A549 (cell line): ENCODE measurements around the gene SMIM8. TPM values are rescaled to one million over a fixed set of nuclear protein-coding genes. Genes with fewer than 3 reads are reported as not detected.

Experiments used
- ATAC-seq, 2 experiments: fragments of 200-7000 bp in 1 of 2; fragments of >200 bp in 1 of 2; cut with Nextera tagmentation in 1 of 2; cut with Tn5 transposase in 1 of 2; 3 replicates each; pipeline versions ENCODE4 v1.8.0 to v1.9.1; 2018 to 2020; ENCODE audit warnings: mild to moderate bottlenecking in 1 of 2, moderate library complexity in 1 of 2
- CTCF ChIA-PET: fragments of 300-600 bp; sonication (Branson Sonifier 250); formaldehyde crosslinking; extraction: SDS; loops from one replicate; lab custom pipeline; 2021; ENCODE audit warnings: antibody characterized with exemption, inconsistent platforms; lab: Yijun Ruan, JAX
- POLR2A ChIA-PET: fragments of 350-600 bp; formaldehyde crosslinking; extraction: SDS; loops from one replicate; lab custom pipeline; 2021; ENCODE audit warnings: antibody characterized with exemption, inconsistent platforms; lab: Yijun Ruan, JAX
- DNase-seq, 2 experiments: peaks; one replicate each; pipeline versions ENCODE4 v3.0.0 to v3.0.0-alpha.2; 2011 to 2016; ENCODE audit warnings: low read depth in 1 of 2, low spot score in 1 of 2
- FAIRE-seq: peaks from 2 replicates; lab custom pipeline; 2011; peaks lifted over from hg19 to GRCh38; lab: Jason Lieb, UNC
- H3K27ac ChIP-seq, 2 experiments: fragments of >200 bp; sonication (Bioruptor Twin); formaldehyde crosslinking; 3 replicates each; pipeline ENCODE4 v1.5.1; 2016 to 2017
- H3K4me1 ChIP-seq: fragments of >200 bp; sonication (Bioruptor Twin); formaldehyde crosslinking; 3 replicates; pipeline ENCODE4 v1.6.1; 2016
- H3K4me2 ChIP-seq: fragments of >200 bp; sonication (Bioruptor Twin); formaldehyde crosslinking; 3 replicates; pipeline ENCODE4 v1.6.1; 2016
- H3K4me3 ChIP-seq: fragments of >200 bp; sonication (Bioruptor Twin); formaldehyde crosslinking; 3 replicates; pipeline ENCODE4 v1.5.1; 2016
- H3K9me3 ChIP-seq: fragments of >200 bp; sonication (Bioruptor Twin); formaldehyde crosslinking; 3 replicates; pipeline ENCODE4 v1.6.1; 2016
- BHLHE40 ChIP-seq: IDR thresholded peaks from 2 replicates; pipeline ENCODE4 v1.6.1; 2012; ENCODE audit warnings: low read depth, low read length, inconsistent platforms
- CHD2 ChIP-seq: fragments of 150-350 bp; IDR thresholded peaks from 2 replicates; pipeline ENCODE4 v1.6.1; 2014; ENCODE audit warnings: low read length; ENCODE audit not compliant: partially characterized antibody
- CTCF ChIP-seq: fragments of >200 bp; sonication (Bioruptor Twin); formaldehyde crosslinking; IDR thresholded peaks from 3 replicates; pipeline ENCODE4 v1.5.1; 2016
- EHF ChIP-seq: fragments of 250-450 bp; sonication (Bioruptor Pico); IDR thresholded peaks from 2 replicates; pipeline ENCODE4 v1.5.0; 2020; ENCODE audit warnings: mild to moderate bottlenecking
- EHMT2 ChIP-seq: fragments of 200-600 bp; sonication (generic); IDR thresholded peaks from 2 replicates; pipeline ENCODE4 v1.6.1; 2016; ENCODE audit warnings: antibody characterized with exemption, low read depth, mild to moderate bottlenecking, moderate library complexity
- ELK1 ChIP-seq: fragments of 150-350 bp; IDR thresholded peaks from 2 replicates; pipeline ENCODE4 v1.6.1; 2014; ENCODE audit warnings: low read depth, mild to moderate bottlenecking, low read length
- ESRRA ChIP-seq: fragments of 150-350 bp; IDR thresholded peaks from 2 replicates; pipeline ENCODE4 v1.6.1; 2014; ENCODE audit warnings: mild to moderate bottlenecking, low read length, borderline replicate concordance
- FOSL2 ChIP-seq, 2 experiments: fragments of 450-650 bp in 1 of 2; fragments of >200 bp in 1 of 2; sonication (Bioruptor Twin) in 1 of 2; formaldehyde crosslinking; IDR thresholded peaks; 2 replicates each; pipeline versions ENCODE4 v1.5.0 to v1.6.1; 2016 to 2020; ENCODE audit warnings: mild to moderate bottlenecking in 1 of 2, moderate library complexity in 1 of 2
- FOXS1 ChIP-seq: fragments of 250-450 bp; sonication (Bioruptor Pico); IDR thresholded peaks from 2 replicates; pipeline ENCODE4 v1.5.0; 2020; ENCODE audit warnings: mild to moderate bottlenecking, moderate library complexity
- GATA3 ChIP-seq: IDR thresholded peaks from 2 replicates; pipeline ENCODE4 v1.6.1; 2012; ENCODE audit warnings: borderline replicate concordance
- HOXB5 ChIP-seq: fragments of 250-450 bp; sonication (Bioruptor Pico); IDR thresholded peaks from 2 replicates; pipeline ENCODE4 v1.5.0; 2020; ENCODE audit warnings: mild to moderate bottlenecking, moderate library complexity
- KDM1A ChIP-seq: fragments of 200-600 bp; sonication (generic); IDR thresholded peaks from 2 replicates; pipeline ENCODE4 v1.6.1; 2016; ENCODE audit warnings: low read depth, mild to moderate bottlenecking
- KDM5A ChIP-seq: fragments of 200-600 bp; sonication (generic); IDR thresholded peaks from 2 replicates; pipeline ENCODE4 v1.6.1; 2016; ENCODE audit warnings: antibody characterized with exemption, mild to moderate bottlenecking
- MAFK ChIP-seq: fragments of 450-650 bp; IDR thresholded peaks from 2 replicates; pipeline ENCODE4 v1.6.1; 2014; ENCODE audit not compliant: partially characterized antibody
- MAZ ChIP-seq: fragments of 150-350 bp; IDR thresholded peaks from 2 replicates; pipeline ENCODE4 v1.6.1; 2014; ENCODE audit warnings: antibody characterized with exemption, low read depth, low read length, borderline replicate concordance
- MYC ChIP-seq: IDR thresholded peaks from 2 replicates; pipeline ENCODE4 v1.6.1; 2012; ENCODE audit warnings: mild to moderate bottlenecking, inconsistent platforms, low read length, improper control_type of control experiment, borderline replicate concordance
- PHF8 ChIP-seq: fragments of 200-600 bp; sonication (generic); IDR thresholded peaks from 2 replicates; pipeline ENCODE4 v1.6.1; 2016; ENCODE audit warnings: low read depth, mild to moderate bottlenecking, antibody characterized with exemption, moderate library complexity, borderline replicate concordance
- RARB ChIP-seq: fragments of 250-450 bp; sonication (Bioruptor Pico); IDR thresholded peaks from 2 replicates; pipeline ENCODE4 v1.8.0; 2021; ENCODE audit warnings: mild to moderate bottlenecking, moderate library complexity
- RCOR1 ChIP-seq: fragments of 150-350 bp; IDR thresholded peaks from 2 replicates; pipeline ENCODE4 v1.6.1; 2014; ENCODE audit warnings: antibody characterized with exemption, low read length, low read depth
- RFX5 ChIP-seq: fragments of 450-650 bp; IDR thresholded peaks from 2 replicates; pipeline ENCODE4 v1.7.1; 2014; ENCODE audit warnings: antibody characterized with exemption, mild to moderate bottlenecking, moderate library complexity
- SMC3 ChIP-seq: fragments of >200 bp; sonication (Bioruptor Twin); formaldehyde crosslinking; IDR thresholded peaks from 3 replicates; pipeline ENCODE4 v1.6.1; 2018; ENCODE audit warnings: inconsistent platforms
- SREBF2 ChIP-seq: fragments of 450-650 bp; IDR thresholded peaks from 2 replicates; pipeline ENCODE4 v1.6.1; 2014; ENCODE audit warnings: mild to moderate bottlenecking, moderate library complexity
- ZC3H11A ChIP-seq: fragments of 450-650 bp; IDR thresholded peaks from 2 replicates; pipeline ENCODE4 v1.6.1; 2014; ENCODE audit warnings: antibody characterized with exemption, mild to moderate bottlenecking
- ZFP36 ChIP-seq: fragments of 450-650 bp; IDR thresholded peaks from 2 replicates; pipeline ENCODE4 v1.6.1; 2014; ENCODE audit warnings: borderline replicate concordance; ENCODE audit not compliant: partially characterized antibody
- WGBS: methylation state at CpG from one replicate; pipeline ENCODE4 v1.1.6; 2017; ENCODE audit errors: missing lambda C conversion rate; 5-methylcytosine and 5-hydroxymethylcytosine counted together
- polyA plus RNA-seq, 4 experiments: library from polyadenylated mRNA; depleted of rRNA in 3 of 4; stranded (reverse); fragments of >200 nt; fragmentation: RNase III in 1 of 4; extraction: RNeasy Plus Mini Kit Qiagen cat#74134 plus additional on column Dnase treatment in 1 of 4; gene quantifications; 2 replicates in 3 of 4; 3 replicates in 1 of 4; pipeline ENCODE4 v1.2.3, GENCODE V29; 2011 to 2017
- TF ChIP-seq, protein P1 (sequence below): IDR thresholded peaks from 2 replicates; pipeline ENCODE4 v1.6.1; 2012; ENCODE audit warnings: low read depth, borderline replicate concordance
- TF ChIP-seq, protein P2 (sequence below): IDR thresholded peaks from 2 replicates; pipeline ENCODE4 v1.6.1; 2012
- TF ChIP-seq, protein P3 (sequence below): fragments of 450-650 bp; IDR thresholded peaks from 2 replicates; pipeline ENCODE4 v1.6.1; 2014; ENCODE audit warnings: antibody characterized with exemption
- TF ChIP-seq, protein P4 (sequence below): IDR thresholded peaks from 2 replicates; pipeline ENCODE4 v1.6.1; 2012

SMIM8 gene
- polyA plus RNA-seq, 2 of the 4 experiments (the other 2 are of a cell fraction), result 2.8 to 6.9 TPM

- CTCF ChIA-PET, result no interaction called here
- FAIRE-seq, result no peak
These were observed 43.9 kb downstream of the SMIM8 start for GRCh38 chr6:87366072-87366827.

DNA sequence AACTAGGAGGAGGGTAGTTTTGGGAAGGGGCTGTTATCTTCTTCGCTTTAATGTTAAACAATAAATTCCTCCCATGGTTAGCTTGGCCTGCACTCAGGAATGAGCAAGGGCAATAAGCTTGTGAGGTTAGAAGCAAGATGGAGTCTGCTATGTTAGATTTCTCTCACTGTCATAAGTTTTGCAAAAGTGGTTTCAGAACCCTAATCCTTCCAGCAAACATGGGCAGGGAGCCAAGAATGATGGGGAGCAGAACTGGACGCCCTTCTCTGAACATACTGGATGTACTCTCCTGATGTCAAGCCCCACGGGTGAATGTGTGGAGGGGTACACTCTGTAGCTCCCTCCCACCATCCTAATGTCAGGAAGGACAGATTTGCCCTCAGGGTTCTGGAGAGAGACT lies 44.5 kb downstream of the SMIM8 start:
- H3K4me2 ChIP-seq, result no peak overlapping the region
- no peaks in the 10 kb centered on the region for H3K4me1 ChIP-seq
- H3K9me3 ChIP-seq, result no peaks in the 10 kb centered on the region
- 57% methylated on average over 3 of the region's 3 CpGs for WGBS
- FAIRE-seq (no peak), DNase-seq (no peak), ATAC-seq (no peak)
- no peak overlapping the region for H3K27ac ChIP-seq
- no peak overlapping the region for H3K4me3 ChIP-seq
- TF ChIP-seq MAFK (no peak), ESRRA (no peak), KDM5A (no peak), CTCF (no peak), MYC (no peak), BHLHE40 (no peak), RARB (no peak), FOXS1 (CRISPR knock-in tag) (no peak), EHMT2 (no peak), KDM1A (no peak), GATA3 (no peak), EHF (CRISPR knock-in tag) (no peak), RCOR1 (no peak), ZC3H11A (no peak), ZFP36 (no peak)
- TF ChIP-seq, protein P1, sequence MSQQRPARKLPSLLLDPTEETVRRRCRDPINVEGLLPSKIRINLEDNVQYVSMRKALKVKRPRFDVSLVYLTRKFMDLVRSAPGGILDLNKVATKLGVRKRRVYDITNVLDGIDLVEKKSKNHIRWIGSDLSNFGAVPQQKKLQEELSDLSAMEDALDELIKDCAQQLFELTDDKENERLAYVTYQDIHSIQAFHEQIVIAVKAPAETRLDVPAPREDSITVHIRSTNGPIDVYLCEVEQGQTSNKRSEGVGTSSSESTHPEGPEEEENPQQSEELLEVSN, result no peak
- TF ChIP-seq, protein P2, sequence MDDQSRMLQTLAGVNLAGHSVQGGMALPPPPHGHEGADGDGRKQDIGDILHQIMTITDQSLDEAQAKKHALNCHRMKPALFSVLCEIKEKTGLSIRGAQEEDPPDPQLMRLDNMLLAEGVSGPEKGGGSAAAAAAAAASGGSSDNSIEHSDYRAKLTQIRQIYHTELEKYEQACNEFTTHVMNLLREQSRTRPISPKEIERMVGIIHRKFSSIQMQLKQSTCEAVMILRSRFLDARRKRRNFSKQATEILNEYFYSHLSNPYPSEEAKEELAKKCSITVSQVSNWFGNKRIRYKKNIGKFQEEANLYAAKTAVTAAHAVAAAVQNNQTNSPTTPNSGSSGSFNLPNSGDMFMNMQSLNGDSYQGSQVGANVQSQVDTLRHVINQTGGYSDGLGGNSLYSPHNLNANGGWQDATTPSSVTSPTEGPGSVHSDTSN, result no peak
- TF ChIP-seq, protein P3, sequence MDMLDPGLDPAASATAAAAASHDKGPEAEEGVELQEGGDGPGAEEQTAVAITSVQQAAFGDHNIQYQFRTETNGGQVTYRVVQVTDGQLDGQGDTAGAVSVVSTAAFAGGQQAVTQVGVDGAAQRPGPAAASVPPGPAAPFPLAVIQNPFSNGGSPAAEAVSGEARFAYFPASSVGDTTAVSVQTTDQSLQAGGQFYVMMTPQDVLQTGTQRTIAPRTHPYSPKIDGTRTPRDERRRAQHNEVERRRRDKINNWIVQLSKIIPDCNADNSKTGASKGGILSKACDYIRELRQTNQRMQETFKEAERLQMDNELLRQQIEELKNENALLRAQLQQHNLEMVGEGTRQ, result no peak
- TF ChIP-seq, protein P4, sequence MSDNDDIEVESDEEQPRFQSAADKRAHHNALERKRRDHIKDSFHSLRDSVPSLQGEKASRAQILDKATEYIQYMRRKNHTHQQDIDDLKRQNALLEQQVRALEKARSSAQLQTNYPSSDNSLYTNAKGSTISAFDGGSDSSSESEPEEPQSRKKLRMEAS, result no peak
- ChIA-PET POLR2A (no interaction called here), CTCF (no interaction called here)

More at GRCh38 chr6:87366072-87366827, 43.9 kb downstream of the SMIM8 start:
- DNase-seq (no peak), ATAC-seq (no peak)
- Histone ChIP-seq H3K4me1 (no peaks in the 10 kb centered on the region), H3K4me3 (no peak overlapping the region), H3K27ac (no peak overlapping the region), H3K9me3 (no peaks in the 10 kb centered on the region), H3K4me2 (no peak overlapping the region)
- 91% methylated on average over 4 of the region's 4 CpGs for WGBS
- POLR2A ChIA-PET, result no interaction called here
- TF ChIP-seq FOSL2 (IDR thresholded peaks at IDR 0.05) (no peak), FOSL2 (CRISPR knock-in tag; IDR thresholded peaks at IDR 0.05) (no peak), HOXB5 (CRISPR knock-in tag) (no peak), ZC3H11A (no peak), ELK1 (no peak), CHD2 (no peak), PHF8 (no peak), SMC3 (no peak), SREBF2 (no peak), MAZ (no peak), RFX5 (no peak)
